Glomerular endothelial cell (primary cell): ENCODE data around the gene ZBTB32. TPM values are rescaled to one million over a fixed set of nuclear protein-coding genes. Genes with fewer than 3 reads are reported as not detected.
"Not testable (repeated sequence)": the region's sequence is repeated elsewhere in the genome, so short reads cannot be mapped to it uniquely, and the experiment has no call there.

Experiments
- DNase-seq: peaks from one replicate; pipeline ENCODE4 v3.0.0-alpha.2; 2011; ENCODE audit warnings: low read depth, low spot score; ENCODE audit errors: extremely low read depth
- total RNA-seq: library from RNA; depleted of rRNA; stranded (reverse); fragments of >200 nt; gene quantifications from 2 replicates; pipeline ENCODE4 v1.2.3, GENCODE V29; 2015

The ZBTB32 gene
- total RNA-seq, 1 donor from 2014 or later = not detected

DNA sequence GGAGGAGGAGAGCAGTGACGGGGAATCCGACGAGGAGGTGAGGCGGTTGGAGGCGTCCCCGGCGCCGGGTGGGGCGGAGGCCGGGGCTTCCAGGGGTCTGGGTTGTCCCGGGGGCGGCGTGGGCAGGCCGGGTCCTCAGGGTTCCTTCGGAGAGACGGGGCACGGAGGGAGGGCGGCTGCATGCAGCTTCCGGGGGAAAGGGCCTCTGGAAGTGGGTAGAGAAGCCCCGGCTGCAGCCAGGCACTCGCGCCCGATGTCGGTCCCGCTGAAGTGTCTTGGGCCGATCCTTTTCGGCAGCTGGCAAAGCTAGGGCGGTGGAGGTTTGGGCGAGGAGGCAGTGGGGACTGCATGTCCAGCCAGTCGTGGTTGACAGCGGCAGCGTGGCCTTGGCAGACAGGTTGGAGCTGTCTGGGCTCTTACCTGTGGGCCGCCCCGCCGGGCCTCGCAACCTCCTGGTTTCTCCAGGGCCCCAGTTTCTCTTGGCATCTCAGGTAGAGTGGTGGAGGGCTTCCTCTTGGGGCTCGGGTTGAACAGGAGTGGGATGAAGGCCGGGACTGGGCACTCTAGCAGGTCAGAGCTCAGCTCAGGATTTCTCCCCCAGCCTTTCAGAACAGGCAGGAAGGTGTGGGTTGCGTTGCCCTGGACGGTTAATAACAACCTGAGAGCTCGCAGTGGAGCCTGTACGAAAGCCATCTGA lies 14.1 kb downstream of the ZBTB32 start:
- DNase-seq = no peak

GRCh38 chr19:35719402-35720162 lies 15.2 kb downstream of the ZBTB32 start:
- no peak for DNase-seq

DNA sequence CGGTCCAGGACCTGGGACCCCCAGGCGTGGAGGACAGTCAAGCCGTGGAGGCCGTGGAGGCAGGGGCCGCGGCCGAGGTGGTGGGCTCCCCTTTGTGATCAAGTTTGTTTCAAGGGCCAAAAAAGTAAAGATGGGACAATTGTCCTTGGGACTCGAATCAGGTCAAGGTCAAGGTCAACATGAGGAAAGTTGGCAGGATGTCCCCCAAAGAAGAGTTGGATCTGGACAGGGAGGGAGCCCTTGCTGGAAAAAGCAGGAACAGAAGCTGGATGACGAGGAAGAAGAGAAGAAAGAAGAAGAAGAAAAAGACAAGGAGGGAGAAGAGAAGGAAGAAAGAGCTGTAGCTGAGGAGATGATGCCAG lies 15.8 kb downstream of the ZBTB32 start:
- DNase-seq = no peak

DNA sequence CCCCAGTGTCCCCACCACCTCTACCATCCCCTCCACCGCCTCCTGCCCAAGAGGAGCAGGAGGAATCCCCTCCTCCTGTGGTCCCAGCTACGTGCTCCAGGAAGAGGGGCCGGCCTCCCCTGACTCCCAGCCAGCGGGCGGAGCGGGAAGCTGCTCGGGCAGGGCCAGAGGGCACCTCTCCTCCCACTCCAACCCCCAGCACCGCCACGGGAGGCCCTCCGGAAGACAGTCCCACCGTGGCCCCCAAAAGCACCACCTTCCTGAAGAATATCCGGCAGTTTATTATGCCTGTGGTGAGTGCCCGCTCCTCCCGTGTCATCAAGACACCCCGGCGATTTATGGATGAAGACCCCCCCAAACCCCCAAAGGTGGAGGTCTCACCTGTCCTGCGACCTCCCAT lies 16.3 kb downstream of the ZBTB32 start:
- no peak for DNase-seq

- no peak for DNase-seq
Measured at GRCh38 chr19:35721374-35721773, 17.0 kb downstream of the ZBTB32 start.

DNA sequence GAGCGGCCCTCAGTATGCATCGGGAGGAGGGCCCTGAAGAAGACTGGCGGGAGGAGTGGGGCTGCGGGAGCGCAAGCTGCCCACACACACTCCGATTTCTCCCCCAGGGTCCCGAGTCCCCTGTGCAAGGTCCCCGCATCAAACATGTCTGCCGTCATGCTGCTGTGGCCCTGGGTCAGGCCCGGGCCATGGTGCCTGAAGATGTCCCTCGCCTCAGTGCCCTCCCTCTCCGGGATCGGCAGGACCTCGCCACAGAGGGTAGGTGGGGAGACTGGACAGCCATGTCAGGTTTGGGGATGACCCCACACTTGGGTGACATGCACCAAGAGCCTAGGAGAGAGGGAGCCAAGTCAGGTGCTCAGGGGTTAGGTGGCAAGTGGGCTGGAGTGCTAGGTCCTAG lies 18.1 kb downstream of the ZBTB32 start:
- no peak for DNase-seq

DNA sequence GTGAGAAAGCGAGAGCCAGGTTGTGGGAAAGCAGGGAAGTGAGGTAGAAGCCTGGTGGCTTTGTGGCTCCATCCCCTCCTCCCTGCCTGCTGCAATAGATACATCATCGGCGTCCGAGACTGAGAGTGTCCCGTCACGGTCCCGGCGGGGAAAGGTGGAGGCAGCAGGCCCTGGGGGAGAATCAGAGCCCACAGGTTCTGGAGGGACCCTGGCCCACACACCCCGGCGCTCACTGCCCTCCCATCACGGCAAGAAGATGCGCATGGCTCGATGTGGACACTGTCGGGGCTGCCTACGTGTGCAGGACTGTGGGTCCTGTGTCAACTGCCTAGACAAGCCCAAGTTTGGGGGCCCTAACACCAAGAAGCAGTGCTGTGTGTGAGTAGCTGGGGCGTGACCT lies 18.5 kb downstream of the ZBTB32 start:
- no peak for DNase-seq

- DNase-seq = no peak
Measured at GRCh38 chr19:35723671-35724070, 19.3 kb downstream of the ZBTB32 start.

DNA sequence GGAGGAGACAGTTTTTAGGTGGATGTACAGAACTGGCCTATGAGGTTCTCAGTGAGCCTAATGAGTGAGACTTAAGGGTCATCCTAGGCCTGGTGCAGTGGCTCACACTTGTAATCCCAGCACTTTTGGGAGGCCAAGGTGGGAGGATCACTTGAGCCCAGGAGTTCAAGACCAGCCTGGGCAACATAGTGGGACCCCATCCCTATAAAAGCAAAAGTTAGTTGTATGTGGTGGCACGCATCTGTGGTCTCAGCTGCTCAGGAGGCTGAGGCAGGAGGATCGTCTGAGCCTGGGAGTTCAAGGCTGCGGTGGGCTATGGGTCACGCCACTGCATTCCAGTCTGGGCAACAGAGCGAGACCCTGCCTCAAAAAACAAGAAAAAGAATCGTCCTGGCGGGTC lies 19.8 kb downstream of the ZBTB32 start:
- DNase-seq = not testable (repeated sequence)

DNA sequence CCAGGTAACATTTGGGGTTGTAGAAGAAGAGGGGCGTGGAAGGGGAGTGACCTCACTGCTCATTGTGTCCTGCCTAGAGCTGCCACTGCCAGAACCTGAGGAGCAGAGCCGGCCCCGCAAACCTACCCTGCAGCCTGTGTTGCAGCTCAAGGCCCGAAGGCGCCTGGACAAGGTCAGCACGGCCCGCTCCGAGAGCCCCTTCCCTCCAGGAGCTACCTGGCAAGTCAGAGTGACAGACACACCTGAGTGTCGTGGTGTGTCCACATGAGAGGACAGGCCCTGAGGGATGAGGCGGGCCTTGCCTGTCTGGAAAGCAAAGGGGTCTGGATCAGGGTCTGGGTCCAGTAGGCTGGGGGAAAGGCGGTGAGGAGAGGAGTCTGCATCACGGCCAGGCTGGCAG lies 20.2 kb downstream of the ZBTB32 start:
- no peak for DNase-seq

DNA sequence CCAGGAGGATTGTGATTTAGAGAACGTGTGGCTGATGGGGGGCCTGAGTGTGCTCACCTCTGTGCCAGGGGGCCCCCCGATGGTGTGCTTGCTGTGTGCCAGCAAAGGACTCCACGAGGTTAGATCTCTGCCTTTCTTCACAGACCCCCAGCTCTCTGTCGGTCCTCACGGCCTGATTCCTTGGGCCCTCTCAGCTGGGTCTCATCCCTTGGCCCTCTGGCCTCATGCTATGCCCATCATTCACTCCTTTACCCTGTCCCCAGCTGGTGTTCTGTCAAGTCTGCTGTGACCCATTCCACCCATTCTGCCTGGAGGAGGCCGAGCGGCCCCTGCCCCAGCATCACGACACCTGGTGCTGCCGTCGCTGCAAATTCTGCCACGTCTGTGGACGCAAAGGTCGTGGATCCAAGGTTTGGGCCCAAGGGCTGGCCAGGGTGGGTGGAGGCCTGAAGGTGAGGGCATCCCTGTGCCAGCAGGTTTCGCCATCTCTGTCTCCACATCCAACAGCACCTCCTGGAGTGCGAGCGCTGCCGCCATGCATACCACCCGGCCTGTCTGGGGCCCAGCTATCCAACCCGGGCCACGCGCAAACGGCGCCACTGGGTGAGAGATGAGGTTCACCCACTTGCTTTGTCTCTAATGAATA lies 21.0 kb downstream of the ZBTB32 start:
- DNase-seq = no peak

- DNase-seq = no peak
Measured at GRCh38 chr19:35727053-35727955, 22.9 kb downstream of the ZBTB32 start.

GRCh38 chr19:35727956-35728706 lies 23.8 kb downstream of the ZBTB32 start:
- no peak for DNase-seq

DNA sequence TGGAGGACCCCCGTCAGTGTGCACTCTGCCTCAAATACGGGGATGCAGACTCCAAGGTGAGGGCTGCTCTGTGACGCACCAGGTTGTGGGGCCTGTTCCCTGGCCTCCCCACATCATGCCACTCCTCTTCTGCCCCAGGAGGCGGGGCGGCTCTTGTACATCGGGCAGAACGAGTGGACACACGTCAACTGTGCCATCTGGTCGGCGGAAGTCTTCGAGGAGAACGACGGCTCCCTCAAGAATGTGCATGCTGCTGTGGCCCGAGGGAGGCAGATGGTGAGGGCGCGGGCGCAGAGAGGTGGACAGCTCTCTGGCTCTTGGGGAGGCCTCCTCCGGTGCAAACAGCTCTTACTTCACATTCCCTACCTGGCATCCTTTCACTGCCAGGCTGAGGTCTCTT lies 24.7 kb downstream of the ZBTB32 start:
- DNase-seq = no peak

GRCh38 chr19:35729763-35730162 lies 25.4 kb downstream of the ZBTB32 start:
- no peak for DNase-seq

- no peak for DNase-seq
Measured at GRCh38 chr19:35730326-35730725, 26.0 kb downstream of the ZBTB32 start.

GRCh38 chr19:35731353-35731752 lies 27.0 kb downstream of the ZBTB32 start:
- DNase-seq = no peak

DNA sequence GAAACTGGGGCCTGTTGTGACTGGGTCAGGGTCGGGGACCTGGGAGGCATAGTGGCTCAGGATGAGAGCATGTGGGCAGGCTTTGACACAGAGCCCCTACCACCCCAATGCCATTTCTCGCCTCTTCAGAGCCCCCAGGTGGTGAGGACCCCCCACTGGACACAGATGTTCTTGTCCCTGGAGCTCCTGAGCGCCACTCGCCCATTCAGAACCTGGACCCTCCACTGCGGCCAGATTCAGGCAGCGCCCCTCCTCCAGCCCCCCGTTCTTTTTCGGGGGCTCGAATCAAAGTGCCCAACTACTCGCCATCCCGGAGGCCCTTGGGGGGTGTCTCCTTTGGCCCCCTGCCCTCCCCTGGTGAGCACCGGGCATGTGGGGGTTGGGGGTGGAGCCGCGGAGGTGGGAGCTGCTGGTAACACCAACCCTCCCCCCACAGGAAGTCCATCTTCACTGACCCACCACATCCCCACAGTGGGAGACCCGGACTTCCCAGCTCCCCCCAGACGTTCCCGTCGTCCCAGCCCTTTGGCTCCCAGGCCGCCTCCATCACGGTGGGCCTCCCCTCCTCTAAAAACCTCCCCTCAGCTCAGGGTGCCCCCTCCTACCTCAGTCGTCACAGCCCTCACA lies 27.5 kb downstream of the ZBTB32 start:
- no peak for DNase-seq

- no peak for DNase-seq
Measured at GRCh38 chr19:35732540-35733179, 28.3 kb downstream of the ZBTB32 start.
